ENCODE data around the gene CIZ1. TPM values are rescaled to one million over a fixed set of nuclear protein-coding genes. Genes with fewer than 3 reads are reported as not detected.

Gene CIZ1
- total and polyA plus RNA-seq, 5 donors from 2014 or later = 7.2 to 128 (median 8.1) TPM

- Mint-ChIP-seq H3K9me3 (no peaks in the 10 kb centered on the region), H3K4me1 (peaks cover 0 to 12% (median 8%) of the 10 kb centered on the region in 4 donors), H3K4me3 (no peak overlapping the region), H3K36me3 (peaks cover 4% of the 10 kb centered on the region), H3K27ac (no peak overlapping the region), H3K27me3 (no peaks in the 10 kb centered on the region)
- Histone ChIP-seq H3K4me1 (ENCODE audit: control insufficient read depth, insufficient read depth, low read length, poor library complexity, severe bottlenecking) (peaks cover 5% of the 10 kb centered on the region), H3K9me3 (ENCODE audit: control insufficient read depth in 2 of 2, low read length in 2 of 2) (no peaks in the 10 kb centered on the region), H3K27me3 (ENCODE audit: control insufficient read depth, insufficient read depth, low read length) (no peaks in the 10 kb centered on the region), H3K4me3 (ENCODE audit: low read depth, low read length) (no peak overlapping the region), H3K27ac (ENCODE audit: insufficient read depth, low read length, poor library complexity, severe bottlenecking) (no peak overlapping the region), H3K36me3 (ENCODE audit: control insufficient read depth, insufficient read depth, low read length) (peaks cover 18% of the 10 kb centered on the region)
- ATAC-seq (ENCODE audit: low read depth in 2 of 2) = no peak
- DNase-seq = no peak
Observed at GRCh38 chr9:128118472-128118857, 72.9 kb downstream of the CIZ1 start.

DNA sequence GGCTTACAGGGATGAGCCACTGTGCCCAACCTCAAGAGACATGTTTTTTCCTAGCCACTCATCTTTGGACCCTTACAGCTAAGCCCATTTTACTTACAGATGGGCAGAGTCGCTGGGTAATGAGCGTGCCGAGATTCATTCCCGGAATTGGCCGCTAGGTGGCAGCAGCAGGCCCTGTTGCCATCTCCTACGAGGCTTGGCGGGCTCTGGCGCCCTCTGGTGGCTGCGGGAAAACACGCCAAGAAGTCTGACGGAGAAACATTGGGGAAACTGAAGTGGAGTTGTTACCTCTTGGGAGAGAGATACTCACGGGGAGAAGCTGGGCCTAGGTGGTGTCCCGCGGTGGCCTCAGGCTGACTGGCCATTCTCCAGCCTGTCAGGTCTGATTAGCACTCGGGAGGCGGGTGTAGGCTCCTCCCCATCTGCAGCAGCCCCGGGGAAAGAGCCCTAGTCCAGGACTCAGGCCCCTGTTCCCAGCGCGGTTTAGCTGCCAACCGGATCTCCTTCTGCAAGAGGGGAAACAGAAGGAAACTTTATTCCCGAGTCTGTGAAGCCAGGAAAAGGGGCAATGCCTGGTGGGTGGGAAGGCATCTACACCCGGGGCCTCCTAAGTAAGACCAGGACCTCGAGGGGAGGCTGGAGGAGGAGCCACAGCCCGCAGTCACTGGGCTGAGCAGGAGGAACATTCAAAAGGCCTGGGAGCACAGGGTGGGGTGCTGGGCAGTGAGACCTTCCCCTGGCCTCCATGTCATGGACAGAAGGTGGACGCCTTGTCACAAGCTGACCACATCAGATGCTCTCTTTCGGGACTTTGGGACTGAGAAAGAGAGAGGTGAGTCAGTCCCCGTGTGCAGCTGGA, 73.5 kb downstream of the CIZ1 start:
- H3K4me3 Mint-ChIP-seq = peak overlapping the region in 2 of 4 donors; percentile 86 to 90
- Histone ChIP-seq H3K27me3 (ENCODE audit: control insufficient read depth, insufficient read depth, low read length) (no peaks in the 10 kb centered on the region), H3K36me3 (ENCODE audit: control insufficient read depth, insufficient read depth, low read length) (peaks cover 17% of the 10 kb centered on the region), H3K27ac (ENCODE audit: insufficient read depth, low read length, poor library complexity, severe bottlenecking) (no peak overlapping the region), H3K4me3 (ENCODE audit: low read depth, low read length) (no peak overlapping the region), H3K4me1 (ENCODE audit: control insufficient read depth, insufficient read depth, low read length, poor library complexity, severe bottlenecking) (peaks cover 5% of the 10 kb centered on the region), H3K9me3 (ENCODE audit: control insufficient read depth in 2 of 2, low read length in 2 of 2) (no peaks in the 10 kb centered on the region)
- peak overlapping the region; percentile 29 to 98 (median 82) for H3K27ac Mint-ChIP-seq
- no peaks in the 10 kb centered on the region for H3K9me3 Mint-ChIP-seq
- peaks cover 7% of the 10 kb centered on the region for H3K36me3 Mint-ChIP-seq
- H3K27me3 Mint-ChIP-seq = no peaks in the 10 kb centered on the region
- DNase-seq = peak; percentile 92
- H3K4me1 Mint-ChIP-seq = peaks cover 0 to 12% (median 8%) of the 10 kb centered on the region in 4 donors
- peak; percentile 83 to 87 for ATAC-seq (ENCODE audit: low read depth in 2 of 2)

- Histone ChIP-seq H3K36me3 (ENCODE audit: control insufficient read depth, insufficient read depth, low read length) (peaks cover 12% of the 10 kb centered on the region), H3K27me3 (ENCODE audit: control insufficient read depth, insufficient read depth, low read length) (no peaks in the 10 kb centered on the region), H3K4me3 (ENCODE audit: low read depth, low read length) (no peak overlapping the region), H3K27ac (ENCODE audit: insufficient read depth, low read length, poor library complexity, severe bottlenecking) (no peak overlapping the region), H3K9me3 (ENCODE audit: control insufficient read depth in 2 of 2, low read length in 2 of 2) (no peaks in the 10 kb centered on the region), H3K4me1 (ENCODE audit: control insufficient read depth, insufficient read depth, low read length, poor library complexity, severe bottlenecking) (peaks cover 5% of the 10 kb centered on the region)
- Mint-ChIP-seq H3K4me3 (peak overlapping the region in 1 of 4 donors; percentile 21), H3K36me3 (peaks cover 5% of the 10 kb centered on the region), H3K27me3 (no peaks in the 10 kb centered on the region), H3K27ac (no peak overlapping the region), H3K4me1 (peaks cover 0 to 12% (median 8%) of the 10 kb centered on the region in 4 donors), H3K9me3 (no peaks in the 10 kb centered on the region)
- ATAC-seq (ENCODE audit: low read depth in 2 of 2) (no peak), DNase-seq (no peak)
Observed at GRCh38 chr9:128116104-128117083, 75.0 kb downstream of the CIZ1 start.

Other genes with a start within 250 kb of the CIZ1 start
- gene EEIG1, start 210.6 kb downstream of the CIZ1 start, total RNA-seq = 402 TPM
- gene EEIG1, start 210.6 kb downstream of the CIZ1 start, polyA plus RNA-seq = 100 to 1,000 TPM; 140 to 190 (median 177) TPM
- gene NAIF1, start 124.3 kb downstream of the CIZ1 start, total RNA-seq = 16.8 TPM
- gene NAIF1, start 124.3 kb downstream of the CIZ1 start, polyA plus RNA-seq = 10 to 100 TPM in 3 of 4 donors, 1 to 10 TPM in 1; 7.8 to 14.7 (median 12.3) TPM
- gene SLC25A25, start 123.3 kb downstream of the CIZ1 start, total RNA-seq = 13.8 TPM
- 10 to 100 TPM; 11.3 to 12.0 (median 11.7) TPM for gene SLC25A25, start 123.3 kb downstream of the CIZ1 start, polyA plus RNA-seq
- 48.6 TPM for gene PTGES2, start 63.8 kb downstream of the CIZ1 start, total RNA-seq
- 10 to 100 TPM; 33.8 to 39.1 (median 37.6) TPM for gene PTGES2, start 63.8 kb downstream of the CIZ1 start, polyA plus RNA-seq
- gene LCN2, start 42.1 kb downstream of the CIZ1 start, total RNA-seq = 0.94 TPM
- not detected for gene LCN2, start 42.1 kb downstream of the CIZ1 start, polyA plus RNA-seq
- gene BBLN, start 31.3 kb downstream of the CIZ1 start, total RNA-seq = 70.9 TPM
- gene BBLN, start 31.3 kb downstream of the CIZ1 start, polyA plus RNA-seq = 100 to 1,000 TPM; 111 to 176 (median 128) TPM
- gene DNM1, start 11.8 kb upstream of the CIZ1 start, total RNA-seq = 1.5 TPM
- gene DNM1, start 11.8 kb upstream of the CIZ1 start, polyA plus RNA-seq = not detected
- gene GOLGA2, start 84.4 kb upstream of the CIZ1 start, total RNA-seq = 55.8 TPM
- 1 to 10 TPM; 3.7 to 5.0 (median 4.1) TPM for gene GOLGA2, start 84.4 kb upstream of the CIZ1 start, polyA plus RNA-seq
- 10.6 TPM for gene SWI5, start 84.7 kb upstream of the CIZ1 start, total RNA-seq
- 10 to 100 TPM; 19.8 to 27.1 (median 22.5) TPM for gene SWI5, start 84.7 kb upstream of the CIZ1 start, polyA plus RNA-seq
- 8.2 TPM for gene TRUB2, start 130.9 kb upstream of the CIZ1 start, total RNA-seq
- 10 to 100 TPM; 21.7 to 26.8 (median 24.3) TPM for gene TRUB2, start 130.9 kb upstream of the CIZ1 start, polyA plus RNA-seq
- 30.4 TPM for gene COQ4, start 131.3 kb upstream of the CIZ1 start, total RNA-seq
- 10 to 100 TPM; 30.4 to 41.3 (median 33.8) TPM for gene COQ4, start 131.3 kb upstream of the CIZ1 start, polyA plus RNA-seq
- 8.6 TPM for gene SLC27A4, start 149.0 kb upstream of the CIZ1 start, total RNA-seq
- 1 to 10 TPM; 5.5 to 8.7 (median 6.4) TPM for gene SLC27A4, start 149.0 kb upstream of the CIZ1 start, polyA plus RNA-seq
- 46.2 TPM for gene URM1, start 179.8 kb upstream of the CIZ1 start, total RNA-seq
- 10 to 100 TPM; 47.4 to 60.7 (median 53.2) TPM for gene URM1, start 179.8 kb upstream of the CIZ1 start, polyA plus RNA-seq
- 0.12 TPM for gene CERCAM, start 229.3 kb upstream of the CIZ1 start, total RNA-seq
- gene CERCAM, start 229.3 kb upstream of the CIZ1 start, polyA plus RNA-seq = not detected